PC-9 (cell line): Measurements from ENCODE around the gene PPP1R16B. TPM values are rescaled to one million over a fixed set of nuclear protein-coding genes. Genes with fewer than 3 reads are reported as not detected.

Experiments used
- BruUV-seq: library from RNA; stranded (reverse); fragments of 400-500 nt; replicated peaks from 2 replicates; lab custom pipeline; 2021; lab: Mats Ljungman, UMichigan
- CTCF ChIA-PET: fragments of 300-600 bp; sonication (Branson Sonifier 250); formaldehyde crosslinking; loops from one replicate; lab custom pipeline; 2022; ENCODE audit warnings: antibody characterized with exemption; lab: Charles Lee
- POLR2A ChIA-PET: fragments of 300-600 bp; sonication (Branson Sonifier 250); formaldehyde crosslinking; loops from one replicate; lab custom pipeline; 2022; ENCODE audit warnings: antibody characterized with exemption; ENCODE audit not compliant: unreplicated experiment; lab: Charles Lee
- DNase-seq, 2 experiments: peaks; one replicate each; pipeline versions ENCODE4 v3.0.0 to v3.0.0-alpha.2; 2015 to 2022; ENCODE audit warnings: mixed read lengths in 1 of 2
- H2AFZ ChIP-seq: fragments of 200-600 bp; sonication (generic); 2 replicates; pipeline ENCODE4 v1.8.1; 2017; ENCODE audit warnings: antibody characterized with exemption
- H3F3A ChIP-seq: fragments of 200-600 bp; sonication (generic); 2 replicates; pipeline ENCODE4 v1.8.1; 2017; ENCODE audit warnings: antibody characterized with exemption, mild to moderate bottlenecking, low read depth; ENCODE audit not compliant: insufficient read depth
- H3K27ac ChIP-seq: fragments of 200-600 bp; sonication (generic); 2 replicates; pipeline ENCODE4 v1.6.1; 2016; ENCODE audit warnings: mixed run types
- H3K27me3 ChIP-seq: fragments of 200-600 bp; sonication (generic); 2 replicates; pipeline ENCODE4 v1.6.1; 2016; ENCODE audit warnings: low read depth, mixed run types; ENCODE audit not compliant: insufficient read depth
- H3K36me3 ChIP-seq: fragments of 200-600 bp; sonication (generic); 2 replicates; pipeline ENCODE4 v1.6.1; 2016; ENCODE audit warnings: low read depth, mixed run types
- H3K4me1 ChIP-seq: fragments of 200-600 bp; sonication (generic); replicated peaks from 2 replicates; pipeline ENCODE4 v1.6.1; 2016; ENCODE audit warnings: mixed run types; ENCODE audit not compliant: insufficient read depth
- H3K4me2 ChIP-seq: fragments of 200-600 bp; sonication (generic); 2 replicates; pipeline ENCODE4 v1.6.1; 2017; ENCODE audit warnings: mixed run types
- H3K4me3 ChIP-seq: fragments of 200-600 bp; sonication (generic); 2 replicates; pipeline ENCODE4 v1.6.1; 2016; ENCODE audit warnings: mixed run types
- H3K79me2 ChIP-seq: fragments of 200-600 bp; sonication (generic); 2 replicates; pipeline ENCODE4 v1.6.1; 2017; ENCODE audit warnings: low read depth, mixed run types
- H3K9me2 ChIP-seq: fragments of 200-600 bp; sonication (generic); 2 replicates; pipeline ENCODE4 v1.8.1; 2017; ENCODE audit warnings: mild to moderate bottlenecking; ENCODE audit not compliant: insufficient read depth
- H3K9me3 ChIP-seq: fragments of 200-600 bp; sonication (generic); 2 replicates; pipeline ENCODE4 v1.8.1; 2016; ENCODE audit warnings: low read depth; ENCODE audit not compliant: insufficient read depth
- H4K20me1 ChIP-seq: fragments of 200-600 bp; sonication (generic); 2 replicates; pipeline ENCODE4 v1.8.1; 2017; ENCODE audit not compliant: insufficient read depth
- CTCF ChIP-seq: fragments of 200-600 bp; sonication (generic); conservative IDR thresholded peaks from 2 replicates; pipeline ENCODE4 v1.6.1; 2017; ENCODE audit warnings: mixed run types, antibody characterized with exemption, mild to moderate bottlenecking, moderate library complexity
- EZH2 ChIP-seq: fragments of 200-600 bp; sonication (generic); IDR thresholded peaks from 2 replicates; pipeline ENCODE4 v1.8.0; 2017; ENCODE audit warnings: antibody characterized with exemption, low read depth
- intact Hi-C: fragments of 100-400 bp; cut with micrococcal nuclease; formaldehyde crosslinking; loops from one replicate; pipeline ENCODE4 v1.10.0; 2022; ENCODE audit not compliant: unreplicated experiment
- total RNA-seq: library from RNA; stranded (reverse); gene quantifications from 2 replicates; pipeline ENCODE4 v1.2.3, GENCODE V29; 2021

Gene PPP1R16B
- total RNA-seq, 1 experiment from 2014 or later = not detected

- intact Hi-C loops = loop anchor here (1.0 kb wide), 2 partner anchors 36 to 122 kb away; partner anchors contain the start of gene DHX35
- CTCF ChIA-PET = interaction anchor here (0.6 to 0.9 kb wide), 3 partner anchors 32 to 36 kb away, joined by 3 to 5 read pairs (median 5); partner anchors contain the start of gene DHX35
- peak within 1 kb of the TSS; percentile 69 for H3K4me3 ChIP-seq
- H3F3A ChIP-seq = no peaks in the 10 kb centered on the region; the same call in 1 of the 2 replicates
- DNase-seq = peak; percentile 97 to 98
- no peak for TF ChIP-seq EZH2
- no peak; the same call in 1 of the 2 replicates for TF ChIP-seq CTCF
- BruUV-seq = no TSS peak
- no peak within 1 kb of the TSS for H3K27ac ChIP-seq
- H3K36me3 ChIP-seq = no peaks in the 10 kb centered on the region
- POLR2A ChIA-PET = interaction anchor here (0.6 to 0.7 kb wide), 3 partner anchors 17 to 1831 kb away, joined by 3 to 4 read pairs (median 3); partner anchors contain the start of gene RBL1
- H3K79me2 ChIP-seq = peaks cover 50% of the 10 kb centered on the region
- peaks cover 13% of the 10 kb centered on the region for H4K20me1 ChIP-seq
- peaks cover 5% of the 10 kb centered on the region for H3K27me3 ChIP-seq
- peak within 1 kb of the TSS; percentile 81 for H3K4me2 ChIP-seq
- H3K9me3 ChIP-seq = no peaks in the 10 kb centered on the region
- H3K9me2 ChIP-seq = no peaks in the 10 kb centered on the region
- H2AFZ ChIP-seq = peak within 1 kb of the TSS; percentile 85
- H3K4me1 ChIP-seq = peaks cover 35% of the 10 kb centered on the region
Observed at GRCh38 chr20:38926142-38926933, 120.8 kb downstream of the PPP1R16B start, which contains the start of gene FAM83D. Gene FAM83D, plus strand, starts transcription at chr20:38926417. Its CDS starts 26 bp downstream, at chr20:38926443.

- Histone ChIP-seq H3K9me2 (no peaks in the 10 kb centered on the region), H3K36me3 (no peaks in the 10 kb centered on the region), H3K4me3 (peak overlapping the region; percentile 69), H4K20me1 (peaks cover 13% of the 10 kb centered on the region), H3K4me1 (peaks cover 32% of the 10 kb centered on the region), H3F3A (no peaks in the 10 kb centered on the region; the same call in 1 of the 2 replicates), H3K27ac (no peak overlapping the region), H2AFZ (peak overlapping the region; percentile 85), H3K4me2 (peak overlapping the region; percentile 81), H3K79me2 (peaks cover 57% of the 10 kb centered on the region), H3K27me3 (no peaks in the 10 kb centered on the region), H3K9me3 (no peaks in the 10 kb centered on the region)
- DNase-seq = no peak
- BruUV-seq = TSS peak; percentile 32
- ChIA-PET POLR2A (interaction anchor here (0.6 to 0.7 kb wide), 3 partner anchors 17 to 1831 kb away, joined by 3 to 4 read pairs (median 3); partner anchors contain the start of gene RBL1), CTCF (interaction anchor here (0.9 kb wide), 1 partner anchor 34 kb away, joined by 3 read pairs; no protein-coding TSS in a partner anchor)
- intact Hi-C loops = loop anchor here (1.0 kb wide), 2 partner anchors 35 to 121 kb away; partner anchors contain the start of gene DHX35
- no peak for TF ChIP-seq EZH2
- TF ChIP-seq CTCF = no peak
Observed at GRCh38 chr20:38926934-38927616, 121.6 kb downstream of the PPP1R16B start.
